OCI-LY1 (cell line): Measurements from ENCODE around the gene CRB2.

Source experiments
- H2AFZ ChIP-seq: fragments of 200-600 bp; sonication (generic), shearing (Covaris generic); 2 replicates; pipeline ENCODE4 v1.6.0; 2014; ENCODE audit warnings: antibody characterized with exemption, mild to moderate bottlenecking, low read length
- H3F3A ChIP-seq: fragments of 200-600 bp; sonication (generic), shearing (Covaris generic); 2 replicates; pipeline ENCODE4 v1.6.0; 2014; ENCODE audit warnings: mild to moderate bottlenecking, antibody characterized with exemption, low read length, moderate library complexity; ENCODE audit not compliant: insufficient read depth
- H3K27ac ChIP-seq: fragments of 200-600 bp; sonication (generic); 2 replicates; pipeline ENCODE4 v1.5.1; 2014; ENCODE audit warnings: low read length, mixed run types, mild to moderate bottlenecking, low read depth; ENCODE audit not compliant: poor library complexity, severe bottlenecking
- H3K27me3 ChIP-seq: fragments of 200-600 bp; sonication (generic); 2 replicates; pipeline ENCODE4 v1.6.0; 2014; ENCODE audit warnings: antibody characterized with exemption, mild to moderate bottlenecking, low read length, moderate library complexity; ENCODE audit not compliant: insufficient read depth
- H3K36me3 ChIP-seq: fragments of 200-600 bp; sonication (generic); 2 replicates; pipeline ENCODE4 v1.6.1; 2014; ENCODE audit warnings: mild to moderate bottlenecking, antibody characterized with exemption, low read length, moderate library complexity, mixed read lengths; ENCODE audit not compliant: insufficient read depth
- H3K4me1 ChIP-seq: fragments of 200-600 bp; sonication (generic); 2 replicates; pipeline ENCODE4 v1.5.1; 2014; ENCODE audit warnings: mild to moderate bottlenecking, low read length, moderate library complexity; ENCODE audit not compliant: insufficient read depth, severe bottlenecking
- H3K4me2 ChIP-seq: fragments of 200-600 bp; sonication (generic), shearing (Covaris generic); 2 replicates; pipeline ENCODE4 v1.6.1; 2014; ENCODE audit warnings: low read length
- H3K4me3 ChIP-seq: fragments of 200-600 bp; sonication (generic); 2 replicates; pipeline ENCODE4 v1.5.1; 2014; ENCODE audit warnings: low read length, low read depth, mild to moderate bottlenecking, mixed read lengths; ENCODE audit not compliant: poor library complexity, severe bottlenecking
- H3K79me2 ChIP-seq: fragments of 200-600 bp; shearing (Covaris generic); 2 replicates; pipeline ENCODE4 v1.6.1; 2016; ENCODE audit warnings: mixed run types, low read length, mixed read lengths; ENCODE audit not compliant: insufficient read depth
- H3K9ac ChIP-seq: fragments of 200-600 bp; sonication (generic), shearing (Covaris generic); 2 replicates; pipeline ENCODE4 v1.6.1; 2014; ENCODE audit warnings: mild to moderate bottlenecking, low read length, mixed read lengths
- H3K9me2 ChIP-seq: fragments of 200-600 bp; sonication (generic), shearing (Covaris generic); 2 replicates; pipeline ENCODE4 v1.6.1; 2014; ENCODE audit warnings: low read depth, mild to moderate bottlenecking, low read length, mixed read lengths
- H3K9me3 ChIP-seq: fragments of 200-600 bp; shearing (Covaris generic); 2 replicates; pipeline ENCODE4 v1.6.1; 2014; ENCODE audit warnings: low read length, mixed read lengths
- H4K20me1 ChIP-seq: fragments of 200-600 bp; sonication (generic), shearing (Covaris generic); 2 replicates; pipeline ENCODE4 v1.6.0; 2016; ENCODE audit warnings: mild to moderate bottlenecking, low read length; ENCODE audit not compliant: insufficient read depth
- EZH2 ChIP-seq: fragments of 200-600 bp; sonication (generic), shearing (Covaris generic); IDR thresholded peaks from 2 replicates; pipeline ENCODE4 v1.8.0; 2017; ENCODE audit warnings: borderline replicate concordance, mixed run types, mild to moderate bottlenecking, antibody characterized with exemption, low read length, moderate library complexity, mixed read lengths
- TF ChIP-seq, protein P1 (sequence below): fragments of 200-600 bp; sonication (generic), shearing (Covaris generic); IDR thresholded peaks from 2 replicates; pipeline ENCODE4 v1.5.1; 2017; ENCODE audit warnings: mild to moderate bottlenecking, antibody characterized with exemption, low read length, moderate library complexity, mixed read lengths

CRB2 gene

DNA sequence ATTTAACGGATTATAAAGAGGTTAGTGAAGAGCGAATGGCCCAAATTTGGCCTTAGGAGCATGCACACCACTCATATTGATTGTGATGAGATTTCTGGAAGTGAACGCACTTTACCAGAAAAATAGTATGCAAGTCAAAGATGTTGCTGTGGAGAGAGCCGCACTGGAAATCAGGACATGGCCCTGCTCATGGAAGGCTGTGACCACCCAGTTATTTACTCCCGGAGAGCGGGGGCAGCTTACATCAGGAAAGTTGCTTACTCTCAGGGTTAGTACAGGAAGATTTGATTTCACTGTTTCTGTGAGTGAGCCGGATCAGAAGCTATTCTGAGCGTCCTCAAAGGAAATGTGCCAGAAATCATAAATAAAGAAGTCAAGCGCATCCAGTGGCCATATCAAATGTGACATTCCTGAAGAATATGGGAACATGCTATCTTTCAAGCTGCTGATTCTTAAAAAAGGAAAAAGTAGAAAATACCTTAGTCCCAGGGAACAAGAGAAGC is 44.7 kb upstream of the CRB2 start:
- no peaks in the 10 kb centered on the region for H3K79me2 ChIP-seq
- no peak overlapping the region for H3K4me2 ChIP-seq
- no peaks in the 10 kb centered on the region for H3K9me2 ChIP-seq
- H3K9ac ChIP-seq: no peak overlapping the region
- H3K27ac ChIP-seq: no peak overlapping the region
- H2AFZ ChIP-seq: no peak overlapping the region
- H3K4me1 ChIP-seq: peaks cover 10% of the 10 kb centered on the region
- no peaks in the 10 kb centered on the region for H3K27me3 ChIP-seq
- H4K20me1 ChIP-seq: no peaks in the 10 kb centered on the region
- no peak overlapping the region for H3K4me3 ChIP-seq
- H3K9me3 ChIP-seq: no peaks in the 10 kb centered on the region
- H3F3A ChIP-seq: 0 out of 2 replicates have a peak, but pooled peaks cover 4% of the 10 kb centered on the region
- TF ChIP-seq, protein P1, sequence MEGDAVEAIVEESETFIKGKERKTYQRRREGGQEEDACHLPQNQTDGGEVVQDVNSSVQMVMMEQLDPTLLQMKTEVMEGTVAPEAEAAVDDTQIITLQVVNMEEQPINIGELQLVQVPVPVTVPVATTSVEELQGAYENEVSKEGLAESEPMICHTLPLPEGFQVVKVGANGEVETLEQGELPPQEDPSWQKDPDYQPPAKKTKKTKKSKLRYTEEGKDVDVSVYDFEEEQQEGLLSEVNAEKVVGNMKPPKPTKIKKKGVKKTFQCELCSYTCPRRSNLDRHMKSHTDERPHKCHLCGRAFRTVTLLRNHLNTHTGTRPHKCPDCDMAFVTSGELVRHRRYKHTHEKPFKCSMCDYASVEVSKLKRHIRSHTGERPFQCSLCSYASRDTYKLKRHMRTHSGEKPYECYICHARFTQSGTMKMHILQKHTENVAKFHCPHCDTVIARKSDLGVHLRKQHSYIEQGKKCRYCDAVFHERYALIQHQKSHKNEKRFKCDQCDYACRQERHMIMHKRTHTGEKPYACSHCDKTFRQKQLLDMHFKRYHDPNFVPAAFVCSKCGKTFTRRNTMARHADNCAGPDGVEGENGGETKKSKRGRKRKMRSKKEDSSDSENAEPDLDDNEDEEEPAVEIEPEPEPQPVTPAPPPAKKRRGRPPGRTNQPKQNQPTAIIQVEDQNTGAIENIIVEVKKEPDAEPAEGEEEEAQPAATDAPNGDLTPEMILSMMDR: no peak
- TF ChIP-seq EZH2: no peak
- H3K36me3 ChIP-seq: no peaks in the 10 kb centered on the region

DNA sequence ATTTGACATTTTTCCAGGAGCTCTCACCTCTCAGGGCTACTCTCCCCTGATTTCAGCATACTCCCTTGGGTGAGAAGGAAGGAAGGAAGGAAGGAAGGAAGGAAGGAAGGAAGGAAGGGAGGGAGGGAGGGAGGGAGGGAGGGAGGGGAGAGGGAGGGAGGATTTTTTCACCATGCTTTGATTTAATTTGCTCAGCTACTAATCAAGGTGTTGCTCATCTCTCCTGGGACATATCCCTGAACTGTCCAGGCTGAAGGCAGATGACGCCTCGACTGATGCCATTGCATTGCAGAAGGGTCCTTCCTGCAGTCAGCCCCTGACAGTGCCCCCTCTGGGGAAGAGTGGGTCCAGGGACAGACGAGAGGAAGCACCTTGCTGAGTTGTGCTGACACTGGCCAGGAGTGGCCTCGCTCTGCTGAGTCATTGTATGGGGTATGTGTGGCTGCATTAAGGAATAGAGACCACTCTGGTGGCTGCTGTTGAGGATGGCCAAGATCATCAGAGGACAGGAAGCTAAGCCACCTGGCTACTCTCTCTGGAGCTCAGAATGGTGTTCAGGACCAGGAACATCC is 43.6 kb upstream of the CRB2 start:
- H4K20me1 ChIP-seq: no peaks in the 10 kb centered on the region
- no peak overlapping the region for H2AFZ ChIP-seq
- H3K79me2 ChIP-seq: no peaks in the 10 kb centered on the region
- H3K27ac ChIP-seq: no peak overlapping the region
- no peak for TF ChIP-seq EZH2
- TF ChIP-seq, protein P1: no peak
- H3K9me2 ChIP-seq: no peaks in the 10 kb centered on the region
- H3F3A ChIP-seq: no peaks in the 10 kb centered on the region
- no peaks in the 10 kb centered on the region for H3K27me3 ChIP-seq
- H3K36me3 ChIP-seq: no peaks in the 10 kb centered on the region
- H3K4me2 ChIP-seq: no peak overlapping the region
- H3K9ac ChIP-seq: no peak overlapping the region
- H3K4me3 ChIP-seq: no peak overlapping the region
- no peaks in the 10 kb centered on the region for H3K9me3 ChIP-seq
- peaks cover 13% of the 10 kb centered on the region for H3K4me1 ChIP-seq

DNA sequence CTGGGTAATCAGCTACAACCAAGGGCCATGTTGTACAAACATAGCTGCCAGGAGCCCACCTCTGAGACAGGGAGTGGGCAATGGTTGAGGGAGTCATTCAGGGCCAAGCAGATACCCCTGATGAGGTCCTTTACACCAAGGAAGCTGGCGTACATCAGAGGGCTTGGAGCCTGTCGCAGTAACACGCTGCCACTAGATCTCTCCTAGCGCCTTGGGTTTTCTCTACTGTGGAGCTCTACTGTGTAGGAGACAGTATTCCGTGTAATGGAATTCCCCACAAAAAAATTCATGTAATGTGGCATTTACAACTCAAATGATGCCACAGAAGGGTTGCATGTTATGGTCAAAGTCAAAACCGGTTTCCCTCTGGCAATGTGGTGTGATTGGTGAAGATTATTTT is 41.4 kb upstream of the CRB2 start:
- Histone ChIP-seq H3K9ac (no peak overlapping the region), H3K9me3 (no peaks in the 10 kb centered on the region), H3F3A (no peaks in the 10 kb centered on the region), H3K27ac (no peak overlapping the region), H3K9me2 (no peaks in the 10 kb centered on the region), H3K4me1 (peaks cover 29% of the 10 kb centered on the region), H2AFZ (no peak overlapping the region), H3K27me3 (no peaks in the 10 kb centered on the region), H3K36me3 (no peaks in the 10 kb centered on the region), H3K4me2 (no peak overlapping the region), H3K4me3 (no peak overlapping the region), H4K20me1 (no peaks in the 10 kb centered on the region), H3K79me2 (no peaks in the 10 kb centered on the region)
- TF ChIP-seq EZH2: no peak
- TF ChIP-seq, protein P1: no peak
